K562 (cell line): ENCODE measurements around the gene OR51V1. TPM values are rescaled to one million over a fixed set of nuclear protein-coding genes. Genes with fewer than 3 reads are reported as not detected.

Experiments used
- ATAC-seq: fragments of 200-7000 bp; cut with Tn5 transposase; 3 replicates; pipeline ENCODE4 v1.9.1; 2020; ENCODE audit warnings: moderate library complexity
- BruUV-seq: library from RNA; stranded (reverse); fragments of 400-500 nt; replicated peaks from 2 replicates; lab custom pipeline; 2021; lab: Mats Ljungman, UMichigan
- CTCF ChIA-PET: fragments of 300-600 bp; formaldehyde crosslinking; extraction: SDS; loops from one replicate; lab custom pipeline; 2021; ENCODE audit warnings: low intra/inter-chr PET ratio; lab: Yijun Ruan, JAX
- POLR2A ChIA-PET: fragments of 300-600, 350-650 bp; sonication (Branson Sonifier 250); formaldehyde crosslinking; extraction: SDS; loops from one replicate; lab custom pipeline; 2021; ENCODE audit warnings: antibody characterized with exemption, inconsistent platforms; lab: Yijun Ruan, JAX
- DNase-seq, 4 experiments: peaks; one replicate each; pipeline versions ENCODE4 v3.0.0 to v3.0.0-alpha.2; 2011 to 2018; ENCODE audit warnings: low spot score in 3 of 4, mixed read lengths in 3 of 4; ENCODE audit errors: extremely low read depth in 1 of 4
- FAIRE-seq: peaks from 2 replicates; lab custom pipeline; 2011; peaks lifted over from hg19 to GRCh38; lab: Jason Lieb, UNC
- H2AFZ ChIP-seq: 2 replicates; pipeline ENCODE4 v1.6.0; 2011; ENCODE audit warnings: low read depth, low read length, control low read depth, inconsistent platforms
- H3K27ac ChIP-seq: fragments of 200-600 bp; 3 replicates; pipeline ENCODE4 v1.8.0; 2011; ENCODE audit warnings: low read depth, mild to moderate bottlenecking, control low read depth, inconsistent platforms, low read length, moderate library complexity, mixed read lengths; ENCODE audit errors: extremely low read depth
- H3K27me3 ChIP-seq, 2 experiments: fragments of 300-600 bp in 1 of 2; 2 replicates in 1 of 2; 3 replicates in 1 of 2; pipeline versions ENCODE4 v1.6.0 to v1.8.0; 2011; ENCODE audit warnings: inconsistent platforms in 2 of 2, low read length in 2 of 2, mild to moderate bottlenecking in 1 of 2, mixed read lengths in 1 of 2, moderate library complexity in 1 of 2; ENCODE audit not compliant: control insufficient read depth in 2 of 2, insufficient read depth in 2 of 2
- H3K36me3 ChIP-seq: fragments of 300-600 bp; 3 replicates; pipeline ENCODE4 v1.8.0; 2011; ENCODE audit warnings: mild to moderate bottlenecking, low read length, inconsistent platforms; ENCODE audit not compliant: control insufficient read depth, insufficient read depth
- H3K4me1 ChIP-seq, 2 experiments: fragments of 200-600 bp in 1 of 2; replicated peaks in 1 of 2; 2 replicates in 1 of 2; 3 replicates in 1 of 2; pipeline versions ENCODE4 v1.5.1 to v1.8.0; 2011; ENCODE audit warnings: inconsistent platforms in 2 of 2, low read length in 2 of 2, mild to moderate bottlenecking in 1 of 2, mixed read lengths in 1 of 2, moderate library complexity in 1 of 2; ENCODE audit not compliant: control insufficient read depth in 2 of 2, insufficient read depth in 2 of 2
- H3K4me2 ChIP-seq: 2 replicates; pipeline ENCODE4 v1.6.1; 2011; ENCODE audit warnings: low read length, control low read depth, inconsistent platforms, mixed read lengths; ENCODE audit not compliant: insufficient read depth
- H3K4me3 ChIP-seq: fragments of 200-600 bp; sonication (generic), shearing (Covaris generic); 2 replicates; pipeline ENCODE4 v1.5.1; 2016; ENCODE audit warnings: control low read depth, inconsistent platforms
- H3K79me2 ChIP-seq: fragments of 200-600 bp; 3 replicates; pipeline ENCODE4 v1.8.0; 2011; ENCODE audit warnings: low read length, inconsistent platforms; ENCODE audit not compliant: control insufficient read depth, insufficient read depth
- H3K9ac ChIP-seq, 2 experiments: 2 replicates each; pipeline versions ENCODE4 v1.6.0 to v1.6.1; 2011; ENCODE audit warnings: low read depth in 2 of 2, low read length in 2 of 2, control low read depth in 1 of 2, inconsistent platforms in 1 of 2, mild to moderate bottlenecking in 1 of 2, mixed read lengths in 1 of 2; ENCODE audit not compliant: insufficient read depth in 1 of 2
- H3K9me1 ChIP-seq: one replicate; pipeline ENCODE4 v1.6.0; 2011; ENCODE audit warnings: inconsistent platforms, mild to moderate bottlenecking, low read length, moderate library complexity; ENCODE audit not compliant: control insufficient read depth, insufficient read depth
- H3K9me3 ChIP-seq: replicated peaks from 2 replicates; pipeline ENCODE4 v1.5.1; 2011; ENCODE audit warnings: low read depth, low read length, inconsistent platforms; ENCODE audit not compliant: control insufficient read depth, insufficient read depth
- H4K20me1 ChIP-seq: replicated peaks from 2 replicates; pipeline ENCODE4 v1.6.1; 2011; ENCODE audit warnings: low read length, inconsistent platforms, mixed read lengths; ENCODE audit not compliant: control insufficient read depth, insufficient read depth
- BRD9 ChIP-seq: fragments of 450-650 bp; IDR thresholded peaks from 2 replicates; pipeline ENCODE4 v1.6.1; 2018; ENCODE audit warnings: low read depth; ENCODE audit not compliant: partially characterized antibody
- CREB3 ChIP-seq: fragments of 450-650 bp; conservative IDR thresholded peaks from 2 replicates; pipeline ENCODE4 v1.6.1; 2016; ENCODE audit warnings: missing genetic modification characterization, low read depth, mild to moderate bottlenecking, missing compliant biosample characterization, moderate library complexity
- CTCF ChIP-seq, 3 experiments: IDR thresholded peaks in 2 of 3; conservative IDR thresholded peaks in 1 of 3; 2 replicates each; pipeline ENCODE4 v1.5.1; 2011 to 2012; ENCODE audit warnings: low read length in 3 of 3, mild to moderate bottlenecking in 3 of 3, control low read depth in 2 of 3, improper control_type of control experiment in 1 of 3, inconsistent platforms in 1 of 3, low read depth in 1 of 3, mixed read lengths in 1 of 3, moderate library complexity in 1 of 3; ENCODE audit not compliant: insufficient read depth in 2 of 3
- MEF2D ChIP-seq: conservative IDR thresholded peaks from 2 replicates; pipeline ENCODE4 v1.6.1; 2016; ENCODE audit warnings: low read depth, missing genetic modification characterization, missing compliant biosample characterization
- NR0B1 ChIP-seq: fragments of 450-650 bp; IDR thresholded peaks from one replicate; pipeline ENCODE4 v1.6.1; 2018; ENCODE audit warnings: mild to moderate bottlenecking, moderate library complexity; ENCODE audit not compliant: partially characterized antibody
- PPARD ChIP-seq: fragments of 250-450 bp; sonication (Bioruptor Pico); IDR thresholded peaks from 2 replicates; pipeline ENCODE4 v1.8.0; 2022; ENCODE audit warnings: inconsistent platforms, mild to moderate bottlenecking, moderate library complexity
- SP2 ChIP-seq: IDR thresholded peaks from 2 replicates; pipeline ENCODE4 v1.6.1; 2011; ENCODE audit warnings: mild to moderate bottlenecking, low read depth, low read length, moderate library complexity; ENCODE audit not compliant: poor library complexity, severe bottlenecking; ENCODE audit errors: extremely low read depth
- ZNF318 ChIP-seq, 2 experiments: fragments of 450-650 bp; IDR thresholded peaks; 2 replicates each; pipeline ENCODE4 v1.6.1; 2016; ENCODE audit warnings: mild to moderate bottlenecking in 2 of 2, borderline replicate concordance in 1 of 2, low read depth in 1 of 2, moderate library complexity in 1 of 2
- ZNF431 ChIP-seq: sonication (generic); formaldehyde crosslinking; IDR thresholded peaks from 2 replicates; pipeline ENCODE4 v1.8.0; 2022; ENCODE audit warnings: mild to moderate bottlenecking, missing genetic modification reagents
- WGBS: fragments of 100-300 bp; shearing (Covaris generic); methylation state at CpG from one replicate; pipeline ENCODE4 v1.1.6; 2016; ENCODE audit warnings: low coverage, mixed read lengths; ENCODE audit not compliant: insufficient coverage; ENCODE audit errors: missing lambda C conversion rate; 5-methylcytosine and 5-hydroxymethylcytosine counted together
- in situ Hi-C: fragments of 300-500 bp; cut with MboI; formaldehyde crosslinking; loops from 4 replicates; pipeline ENCODE4 v1.15.0; 2018; ENCODE audit warnings: inconsistent platforms, mixed read lengths
- intact Hi-C: fragments of 100-400 bp; cut with micrococcal nuclease; formaldehyde crosslinking; loops from 2 replicates; pipeline ENCODE4 v1.14.2; 2022
- polyA plus RNA-seq, 8 experiments: library from polyadenylated mRNA; depleted of rRNA in 4 of 8; stranded (reverse) in 5 of 8; unstranded in 3 of 8; fragments of >200 nt; fragmentation: Nextera tagmentation in 2 of 8; fragmentation: Illumina TruSeq in 1 of 8; extraction: Ambion mirVana in 2 of 8; extraction: Trizol in 1 of 8; gene quantifications; 2 replicates each; pipeline versions ENCODE4 v1.2.1 to v1.2.3, GENCODE V29; 2011 to 2014; ENCODE audit warnings: inconsistent platforms in 1 of 8, missing spikeins in 1 of 8
- total RNA-seq, 7 experiments: library from RNA; depleted of rRNA in 6 of 7; stranded (reverse); fragments of >200 nt in 6 of 7; fragmentation: Illumina TruSeq in 2 of 7; extraction: Trizol in 2 of 7; gene quantifications; 2 replicates each; pipeline versions ENCODE4 v1.2.1 to v1.2.3, GENCODE V29; 2011 to 2021; ENCODE audit warnings: low replicate concordance in 1 of 7

Gene OR51V1
- total and polyA plus RNA-seq, 9 of the 15 experiments (the other 6 are each of a cell fraction or from before 2014, with no cell fraction given) = not detected

- H3K4me1 ChIP-seq = peaks cover 16 to 29% of the 10 kb centered on the region in 2 experiments
- no peak for ATAC-seq
- no peak for DNase-seq
- ChIA-PET CTCF (no interaction called here), POLR2A (interaction anchor here (1.2 to 1.6 kb wide), 2 partner anchors 10 to 12 kb away, joined by 5 read pairs; no protein-coding TSS in a partner anchor)
- H2AFZ ChIP-seq = no peak overlapping the region
- H3K9ac ChIP-seq = no peak overlapping the region
- no peaks in the 10 kb centered on the region for H4K20me1 ChIP-seq
- BruUV-seq = no TSS peak
- 90% methylated on average over 1 of the region's 1 CpG for WGBS
- H3K9me1 ChIP-seq = no peaks in the 10 kb centered on the region
- no peaks in the 10 kb centered on the region for H3K36me3 ChIP-seq
- H3K79me2 ChIP-seq = no peaks in the 10 kb centered on the region; the same call in 2 of the 3 replicates
- H3K27me3 ChIP-seq = no peaks in the 10 kb centered on the region
- no peak overlapping the region for H3K27ac ChIP-seq
- FAIRE-seq = no peak
- intact Hi-C loops = no loop called here
- no peaks in the 10 kb centered on the region for H3K9me3 ChIP-seq
- no peak overlapping the region for H3K4me3 ChIP-seq
- no peak overlapping the region for H3K4me2 ChIP-seq
- in situ Hi-C loops = no loop called here
- TF ChIP-seq SP2 = no peak
- TF ChIP-seq CREB3 (tag) = no peak
- no peak for TF ChIP-seq ZNF318 (IDR thresholded peaks at IDR 0.05; ENCODE audit: borderline replicate concordance in 1 of 2, low read depth in 1 of 2)
- TF ChIP-seq NR0B1 = no peak
- no peak for TF ChIP-seq MEF2D (tag)
- no peak for TF ChIP-seq CTCF (IDR thresholded peaks at IDR 0.05 in 2 of 3, conservative IDR thresholded peaks at IDR 0.05 in 1 of 3; ENCODE audit: insufficient read depth in 2 of 3, low read depth in 1 of 3, low read length in 3 of 3)
- TF ChIP-seq ZNF431 (CRISPR knock-in tag) = no peak
- TF ChIP-seq PPARD = no peak
- no peak for TF ChIP-seq BRD9
These were observed 29.8 kb upstream of the OR51V1 start for GRCh38 chr11:5230266-5230665.
